ENCODE data around the gene TBC1D1. TPM values are rescaled to one million over a fixed set of nuclear protein-coding genes. Genes with fewer than 3 reads are reported as not detected.

The TBC1D1 gene
- total and polyA plus RNA-seq, 10 donors: 49.3 to 142 (median 95.5) TPM

DNA sequence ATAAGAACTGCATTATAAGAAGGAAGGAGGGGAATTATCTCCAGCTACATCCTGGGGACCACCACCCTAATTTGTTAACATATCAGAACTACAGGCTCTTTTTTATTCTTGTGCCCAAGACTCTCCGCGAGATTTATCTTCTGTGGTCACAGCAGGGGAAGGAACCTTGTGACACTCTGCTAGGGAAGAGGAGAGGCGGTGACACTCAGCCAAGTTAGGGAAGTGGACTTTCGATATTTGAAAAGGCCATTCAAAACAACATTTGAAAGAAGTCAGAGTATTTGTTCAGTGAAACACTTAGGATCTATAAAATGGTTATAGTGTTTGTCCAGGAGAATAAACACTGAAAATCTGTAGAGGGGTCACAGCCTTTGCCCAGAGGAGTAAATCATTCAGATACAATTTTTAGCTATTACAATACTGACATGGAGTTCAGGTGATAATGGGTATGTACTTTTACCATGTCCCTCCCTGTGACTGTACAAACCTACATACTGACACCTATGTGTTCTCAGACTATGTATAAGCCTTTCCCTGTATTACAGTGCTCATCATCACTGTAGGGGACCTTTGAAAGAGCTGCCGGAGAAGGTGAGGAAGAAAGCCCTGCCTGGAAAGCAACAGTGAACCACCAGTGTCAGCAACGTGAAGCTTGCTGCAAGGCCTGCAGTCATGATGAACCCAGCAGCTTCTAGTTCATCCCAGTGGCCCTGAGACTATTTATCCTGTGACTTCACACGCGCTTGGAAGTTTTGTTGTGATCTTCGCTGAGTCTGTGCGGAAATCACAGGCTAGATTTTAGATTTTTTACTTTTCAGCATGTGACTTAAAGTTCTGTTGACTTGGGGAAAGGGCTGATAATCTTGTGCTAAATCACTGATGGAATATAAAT is 60.8 kb downstream of the TBC1D1 start:
- no peak for DNase-seq
- H3K9me3 ChIP-seq: no peaks in the 10 kb centered on the region
- no peak overlapping the region for H3K4me3 ChIP-seq
- intact Hi-C loops (cut with DNase I; ENCODE audit: low total_unique reads): no loop called here
- peaks cover 0 to 28% (median 2%) of the 10 kb centered on the region in 6 donors for H3K36me3 ChIP-seq
- 69 to 80% (median 75%) methylated on average over 10 of the region's 10 CpGs for WGBS, 5 donors
- TF ChIP-seq POLR2AphosphoS5 (IDR thresholded peaks at IDR 0.05) (no peak), POLR2A (IDR thresholded peaks at IDR 0.05) (no peak)
- TF ChIP-seq, protein P1, sequence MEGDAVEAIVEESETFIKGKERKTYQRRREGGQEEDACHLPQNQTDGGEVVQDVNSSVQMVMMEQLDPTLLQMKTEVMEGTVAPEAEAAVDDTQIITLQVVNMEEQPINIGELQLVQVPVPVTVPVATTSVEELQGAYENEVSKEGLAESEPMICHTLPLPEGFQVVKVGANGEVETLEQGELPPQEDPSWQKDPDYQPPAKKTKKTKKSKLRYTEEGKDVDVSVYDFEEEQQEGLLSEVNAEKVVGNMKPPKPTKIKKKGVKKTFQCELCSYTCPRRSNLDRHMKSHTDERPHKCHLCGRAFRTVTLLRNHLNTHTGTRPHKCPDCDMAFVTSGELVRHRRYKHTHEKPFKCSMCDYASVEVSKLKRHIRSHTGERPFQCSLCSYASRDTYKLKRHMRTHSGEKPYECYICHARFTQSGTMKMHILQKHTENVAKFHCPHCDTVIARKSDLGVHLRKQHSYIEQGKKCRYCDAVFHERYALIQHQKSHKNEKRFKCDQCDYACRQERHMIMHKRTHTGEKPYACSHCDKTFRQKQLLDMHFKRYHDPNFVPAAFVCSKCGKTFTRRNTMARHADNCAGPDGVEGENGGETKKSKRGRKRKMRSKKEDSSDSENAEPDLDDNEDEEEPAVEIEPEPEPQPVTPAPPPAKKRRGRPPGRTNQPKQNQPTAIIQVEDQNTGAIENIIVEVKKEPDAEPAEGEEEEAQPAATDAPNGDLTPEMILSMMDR (IDR thresholded peaks at IDR 0.05 in 8 of 11, conservative IDR thresholded peaks at IDR 0.05 in 3 of 11): no peak
- H3K27me3 ChIP-seq (replicated peaks in 1 of 7): no peaks in the 10 kb centered on the region
- H3K4me1 ChIP-seq: peaks cover 0 to 42% (median 15%) of the 10 kb centered on the region in 6 donors
- peak overlapping the region in 2 of 8 donors; percentile 9 to 44 for H3K27ac ChIP-seq

DNA sequence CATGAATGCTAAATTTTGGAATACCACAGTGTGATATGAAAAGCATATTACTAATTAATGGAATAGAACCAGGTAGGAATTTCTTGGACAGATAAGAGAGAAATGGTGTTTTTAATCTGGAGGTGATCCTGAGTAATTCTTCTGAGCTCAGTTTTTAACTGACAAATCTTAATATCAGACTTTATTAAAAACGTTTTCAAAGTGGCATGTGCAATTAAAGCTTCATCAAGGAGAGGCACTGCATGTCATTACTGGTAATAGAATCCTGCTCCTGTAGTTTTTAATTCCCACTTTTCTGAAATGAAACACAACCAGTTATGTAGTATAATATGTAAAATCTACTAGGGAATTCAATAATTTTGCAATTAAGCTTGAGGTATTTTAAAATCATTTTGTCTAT is 62.3 kb downstream of the TBC1D1 start:
- Histone ChIP-seq H3K9me3 (no peaks in the 10 kb centered on the region), H3K36me3 (peaks cover 0 to 35% (median 2%) of the 10 kb centered on the region in 6 donors), H3K4me1 (peaks cover 0 to 27% (median 7%) of the 10 kb centered on the region in 6 donors), H3K27ac (no peak overlapping the region), H3K27me3 (replicated peaks in 1 of 7) (no peaks in the 10 kb centered on the region), H3K4me3 (no peak overlapping the region)
- TF ChIP-seq, protein P1 (IDR thresholded peaks at IDR 0.05 in 8 of 11, conservative IDR thresholded peaks at IDR 0.05 in 3 of 11): no peak
- TF ChIP-seq POLR2AphosphoS5 (IDR thresholded peaks at IDR 0.05): no peak
- TF ChIP-seq POLR2A (IDR thresholded peaks at IDR 0.05): no peak
- DNase-seq: no peak
- intact Hi-C loops (cut with DNase I; ENCODE audit: low total_unique reads): no loop called here
- WGBS, 5 donors: 54 to 73% (median 69%) methylated on average over 1 of the region's 1 CpG

DNA sequence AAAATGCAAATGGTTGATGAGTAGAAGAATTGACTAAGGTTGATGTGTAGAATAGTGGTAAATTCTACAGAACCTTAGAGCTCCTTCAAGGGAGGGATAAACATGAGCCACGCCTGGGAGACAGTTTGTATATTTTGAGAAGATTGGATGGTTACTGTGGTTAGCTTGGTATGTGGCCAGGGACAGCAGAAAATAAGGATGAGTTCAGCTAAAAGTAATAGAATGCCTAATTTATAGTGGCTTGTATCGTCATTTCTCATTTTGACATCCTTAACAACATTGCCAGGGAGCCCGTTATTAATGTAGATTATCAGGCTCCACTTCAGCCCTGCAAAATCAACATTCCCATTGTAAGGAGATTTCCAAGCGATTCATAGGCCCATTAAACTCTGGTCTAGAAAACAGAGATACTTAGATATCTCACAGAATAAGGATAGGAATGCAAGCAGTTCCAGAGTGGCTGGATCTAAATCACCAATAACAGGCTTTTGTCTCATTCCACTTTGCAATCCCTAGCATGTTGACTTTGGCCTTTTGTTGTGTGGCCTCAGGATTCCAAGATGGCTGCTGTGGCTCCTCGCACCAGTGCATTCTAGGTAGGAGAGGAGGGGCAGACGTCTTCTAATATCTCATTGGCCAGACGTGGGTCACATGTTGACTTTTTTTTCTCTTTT is 62.9 kb downstream of the TBC1D1 start:
- intact Hi-C loops (cut with DNase I; ENCODE audit: low total_unique reads): no loop called here
- no peak for DNase-seq
- H3K4me1 ChIP-seq: peaks cover 0 to 21% (median 5%) of the 10 kb centered on the region in 6 donors

More for the DNA sequence above, 62.9 kb downstream of the TBC1D1 start:
- Histone ChIP-seq H3K27me3 (replicated peaks in 1 of 7) (no peaks in the 10 kb centered on the region), H3K4me3 (no peak overlapping the region), H3K9me3 (no peaks in the 10 kb centered on the region), H3K36me3 (peaks cover 0 to 35% (median 2%) of the 10 kb centered on the region in 6 donors), H3K27ac (no peak overlapping the region)
- no peak for TF ChIP-seq POLR2A (IDR thresholded peaks at IDR 0.05)
- TF ChIP-seq, protein P1 (IDR thresholded peaks at IDR 0.05 in 8 of 11, conservative IDR thresholded peaks at IDR 0.05 in 3 of 11): no peak
- no peak for TF ChIP-seq POLR2AphosphoS5 (IDR thresholded peaks at IDR 0.05)
- WGBS, 5 donors: 80 to 97% (median 90%) methylated on average over 7 of the region's 7 CpGs

Measured in spleen (tissue), 11 donors.